GM12873 (cell line): ENCODE measurements around the gene ASXL2.

Source experiments
- TF ChIP-seq, protein P1 (sequence below): IDR thresholded peaks from 2 replicates; pipeline ENCODE4 v1.5.1; 2012; ENCODE audit warnings: low read depth, mild to moderate bottlenecking, moderate library complexity, low read length, control low read depth; ENCODE audit not compliant: insufficient read depth; ENCODE audit errors: missing control alignments

The ASXL2 gene

DNA sequence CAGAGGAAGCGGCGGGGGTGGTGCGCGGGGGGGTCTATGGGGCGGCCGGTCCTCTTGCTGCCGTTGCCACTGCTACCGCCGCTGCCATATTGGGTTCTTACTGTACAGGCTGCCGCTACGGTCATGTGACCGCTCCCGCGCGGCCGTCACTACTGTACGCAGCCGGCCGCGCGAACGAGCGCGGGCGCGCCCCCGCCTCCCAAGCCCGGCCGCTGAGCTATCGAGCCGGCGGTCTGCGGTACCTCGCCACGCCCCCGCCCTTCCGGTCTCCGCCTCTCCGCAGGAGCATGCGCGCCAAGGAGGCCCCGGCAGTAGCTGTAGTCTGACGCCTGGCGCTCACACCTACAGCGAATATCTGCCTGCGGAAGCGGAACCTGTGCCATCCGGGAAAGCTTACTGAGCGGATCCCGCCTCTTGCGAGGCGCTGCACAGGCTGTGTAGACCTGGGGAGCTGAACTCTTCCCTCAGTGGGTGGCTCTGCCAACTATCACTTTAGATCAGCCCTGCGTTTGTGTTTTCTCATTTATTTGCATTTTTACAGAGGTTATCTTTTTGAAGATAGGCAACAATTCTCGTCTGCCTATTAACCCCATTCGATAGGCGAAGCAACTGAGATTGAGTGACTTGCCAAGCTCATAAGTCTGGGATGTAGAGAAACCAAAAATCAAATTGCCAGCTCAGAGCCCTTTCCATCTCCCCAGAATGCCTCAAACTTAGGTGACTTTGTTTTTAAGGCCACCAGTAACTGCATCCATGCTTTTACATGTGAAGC is at the start of gene ASXL2:
TSS of gene ASXL2 (minus strand) at position 127 of the 772 bp plus-strand sequence. CDS start 265 bp downstream, outside the sequence.
- TF ChIP-seq, protein P1, sequence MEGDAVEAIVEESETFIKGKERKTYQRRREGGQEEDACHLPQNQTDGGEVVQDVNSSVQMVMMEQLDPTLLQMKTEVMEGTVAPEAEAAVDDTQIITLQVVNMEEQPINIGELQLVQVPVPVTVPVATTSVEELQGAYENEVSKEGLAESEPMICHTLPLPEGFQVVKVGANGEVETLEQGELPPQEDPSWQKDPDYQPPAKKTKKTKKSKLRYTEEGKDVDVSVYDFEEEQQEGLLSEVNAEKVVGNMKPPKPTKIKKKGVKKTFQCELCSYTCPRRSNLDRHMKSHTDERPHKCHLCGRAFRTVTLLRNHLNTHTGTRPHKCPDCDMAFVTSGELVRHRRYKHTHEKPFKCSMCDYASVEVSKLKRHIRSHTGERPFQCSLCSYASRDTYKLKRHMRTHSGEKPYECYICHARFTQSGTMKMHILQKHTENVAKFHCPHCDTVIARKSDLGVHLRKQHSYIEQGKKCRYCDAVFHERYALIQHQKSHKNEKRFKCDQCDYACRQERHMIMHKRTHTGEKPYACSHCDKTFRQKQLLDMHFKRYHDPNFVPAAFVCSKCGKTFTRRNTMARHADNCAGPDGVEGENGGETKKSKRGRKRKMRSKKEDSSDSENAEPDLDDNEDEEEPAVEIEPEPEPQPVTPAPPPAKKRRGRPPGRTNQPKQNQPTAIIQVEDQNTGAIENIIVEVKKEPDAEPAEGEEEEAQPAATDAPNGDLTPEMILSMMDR: no peak

DNA sequence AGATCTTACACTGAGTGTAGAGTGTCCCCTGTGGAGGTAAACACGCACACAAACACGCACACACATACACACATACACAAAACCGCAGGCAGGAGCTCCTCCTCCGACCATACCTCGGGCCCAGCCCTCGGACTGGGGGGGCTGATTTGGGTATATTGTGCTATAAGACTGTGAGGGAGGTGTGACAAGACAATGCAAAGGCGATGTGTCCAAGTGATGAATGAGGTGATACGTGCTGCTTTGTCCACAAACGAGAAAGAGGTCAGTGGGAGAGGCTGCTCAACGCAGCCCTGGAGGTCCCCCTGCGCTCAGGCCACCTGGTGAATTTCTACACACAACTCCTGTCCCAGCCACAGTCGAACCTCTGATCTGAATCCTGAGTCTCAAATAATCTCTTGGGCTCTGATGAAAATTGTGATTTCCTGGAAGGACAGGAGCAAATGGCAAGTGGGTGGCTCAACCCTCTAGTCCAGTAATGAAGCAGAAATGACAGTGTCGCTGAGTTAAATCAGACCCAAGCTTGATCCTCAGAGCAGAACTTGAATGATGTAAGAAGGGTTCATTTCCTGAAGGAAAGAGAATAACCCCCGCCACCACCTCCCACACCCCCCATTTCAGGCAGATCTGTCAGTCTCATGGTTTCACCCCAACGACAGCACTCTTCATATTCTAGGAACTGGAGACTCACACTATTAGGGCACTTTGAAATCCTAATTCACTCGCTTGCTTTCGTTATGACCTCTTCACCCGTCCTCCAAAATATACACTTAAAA is 48.9 kb upstream of the ASXL2 start:
- TF ChIP-seq, protein P1: no peak

DNA sequence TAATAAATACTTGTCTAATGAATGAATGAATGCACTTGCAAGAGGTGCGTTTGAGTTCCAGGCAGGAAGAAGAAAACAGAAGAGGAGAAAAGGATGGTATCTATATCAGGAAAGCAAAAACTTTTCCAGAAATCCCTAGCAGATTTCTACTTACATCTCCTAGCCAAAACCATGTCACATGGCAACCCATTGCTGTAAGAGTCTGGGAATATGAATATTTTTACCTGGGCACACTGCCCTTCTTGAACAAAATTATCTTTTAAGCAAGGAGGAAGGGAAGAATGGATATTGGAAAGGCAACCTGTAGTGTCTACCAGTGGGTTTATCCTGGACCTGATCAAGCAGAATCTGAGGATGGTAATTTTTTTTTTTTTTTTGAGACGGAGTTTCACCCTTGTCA is 44.2 kb upstream of the ASXL2 start:
- TF ChIP-seq, protein P1: no peak

DNA sequence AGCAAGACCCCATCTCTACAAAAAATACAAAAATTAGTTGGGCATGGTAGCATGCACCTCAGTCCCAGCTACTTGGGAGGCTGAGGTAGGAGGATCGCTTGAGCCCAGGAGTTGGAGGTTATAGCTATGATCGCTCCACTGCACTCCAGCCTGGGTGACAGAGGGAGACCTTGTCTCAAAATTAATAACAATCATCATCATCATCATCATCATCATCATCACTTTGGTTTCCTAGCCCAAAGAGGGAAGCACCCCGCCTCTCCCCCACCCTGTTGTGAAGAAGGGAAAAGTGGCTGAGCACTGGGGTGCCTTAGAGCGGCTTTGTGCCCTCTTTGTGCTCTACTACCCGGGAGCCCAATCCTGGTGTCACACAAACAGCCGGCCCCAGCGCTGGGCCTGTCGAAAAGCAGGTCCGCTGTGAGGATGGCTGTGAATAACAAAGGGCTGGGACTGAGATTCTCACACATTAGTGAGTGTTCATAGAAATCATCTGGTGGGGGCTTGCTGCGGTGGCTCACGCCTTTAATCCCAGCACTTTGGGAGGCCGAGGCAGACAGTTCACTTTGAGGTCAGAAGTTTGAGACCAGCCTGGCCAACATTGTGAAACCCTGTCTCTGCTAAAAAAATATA is 42.6 kb upstream of the ASXL2 start:
- TF ChIP-seq, protein P1: no peak

DNA sequence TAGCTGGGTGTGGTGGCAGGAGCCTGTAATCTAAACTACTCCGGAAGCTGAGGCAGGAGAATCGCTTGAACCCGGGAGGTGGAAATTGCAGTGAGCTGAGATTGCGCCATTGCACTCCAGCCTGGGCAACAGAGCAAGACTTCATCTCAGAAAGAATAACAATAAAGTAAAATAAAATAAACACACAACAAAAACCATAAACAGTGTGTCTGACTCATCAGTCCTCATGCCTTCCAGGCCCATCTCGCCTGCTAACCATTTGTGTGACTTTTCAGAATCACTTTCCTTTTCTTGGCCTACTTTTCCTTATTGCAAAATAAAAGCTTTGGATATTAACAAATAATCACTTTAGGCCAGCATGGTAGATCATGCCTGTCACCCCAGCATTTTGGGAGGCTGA is 42.0 kb upstream of the ASXL2 start:
- TF ChIP-seq, protein P1: no peak

DNA sequence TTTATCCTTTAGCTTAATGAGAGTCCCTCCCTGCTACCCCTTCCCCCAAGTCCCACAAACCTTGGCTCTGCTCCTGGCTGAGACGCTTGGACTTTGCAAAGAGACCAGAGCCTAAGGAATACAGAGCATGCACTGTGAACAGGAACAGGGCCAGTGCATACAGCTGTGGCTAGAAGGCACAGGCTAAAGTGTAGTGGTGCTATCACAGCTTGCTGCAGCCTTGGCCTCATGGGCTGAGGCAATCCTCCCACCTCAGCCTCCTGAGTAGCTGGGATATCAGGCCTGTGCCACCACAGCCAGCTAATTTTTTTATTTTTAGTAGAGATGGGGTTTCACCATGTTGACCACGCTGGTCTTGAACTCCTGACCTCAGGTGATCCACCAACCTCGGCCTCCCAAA is 39.5 kb upstream of the ASXL2 start:
- TF ChIP-seq, protein P1: no peak
